Activated CD8-positive, alpha-beta memory T cell treated with anti-CD3 and anti-CD28 coated beads, Interleukin-2, amount 50 U/mL, for 1 hour (primary cell): Measurements from ENCODE around the gene DCDC2B.
A peak's percentile ranks its signal among the peaks of the same experiment; 100 is the strongest.

Experiments
- DNase-seq: peaks from one replicate; pipeline ENCODE4 v3.0.0-alpha.2; 2020; ENCODE audit errors: extremely low read depth

The DCDC2B gene

GRCh38 chr1:32221980-32222755 is 13.3 kb downstream of the DCDC2B start, which contains the start of the genes EIF3I and TMEM234:
Gene EIF3I (plus strand): TSS chr1:32222407. CDS start chr1:32222442, 35 bp downstream.
Gene TMEM234 (minus strand): TSS chr1:32222353. CDS start chr1:32222322, 31 bp downstream.
- DNase-seq: peak; percentile 84

- no peak for DNase-seq
Measured at GRCh38 chr1:32223683-32224082, 14.8 kb downstream of the DCDC2B start.

GRCh38 chr1:32224285-32224684 is 15.4 kb downstream of the DCDC2B start:
- DNase-seq: no peak

GRCh38 chr1:32228771-32229170 is 19.9 kb downstream of the DCDC2B start:
- DNase-seq: no peak

GRCh38 chr1:32231843-32232432 is 23.0 kb downstream of the DCDC2B start:
- DNase-seq: no peak

- no peak for DNase-seq
Measured at GRCh38 chr1:32232558-32233304, 23.8 kb downstream of the DCDC2B start.

- DNase-seq: no peak
Measured at GRCh38 chr1:32234792-32235191, 25.9 kb downstream of the DCDC2B start.

GRCh38 chr1:32239337-32239736 is 30.4 kb downstream of the DCDC2B start:
- DNase-seq: no peak

- no peak for DNase-seq
Measured at GRCh38 chr1:32239790-32240139, 30.9 kb downstream of the DCDC2B start.

- DNase-seq: no peak
Measured at GRCh38 chr1:32240140-32240951, 31.5 kb downstream of the DCDC2B start.

GRCh38 chr1:32241001-32241763 is 32.3 kb downstream of the DCDC2B start:
- no peak for DNase-seq

- DNase-seq: no peak
Measured at GRCh38 chr1:32242341-32242851, 33.5 kb downstream of the DCDC2B start.

GRCh38 chr1:32246888-32247273 is 38.0 kb downstream of the DCDC2B start, which contains the start of gene FAM167B:
Gene FAM167B (plus strand): TSS chr1:32247222. CDS start chr1:32247422, 200 bp downstream.
- DNase-seq: no peak

GRCh38 chr1:32247452-32247851 is 38.6 kb downstream of the DCDC2B start:
- DNase-seq: no peak

- DNase-seq: no peak
Measured at GRCh38 chr1:32247983-32248889, 39.3 kb downstream of the DCDC2B start.

GRCh38 chr1:32249831-32250525 is 41.1 kb downstream of the DCDC2B start:
- peak; percentile 79 for DNase-seq

GRCh38 chr1:32250893-32251716 is 42.2 kb downstream of the DCDC2B start, which contains the start of gene LCK:
Gene LCK (plus strand): TSS chr1:32251265. CDS start chr1:32274330, 23,065 bp downstream.
- DNase-seq: no peak
